Suppressor macrophage (primary cell): ENCODE data around the gene THPO.

ENCODE experiments used
- DNase-seq, 4 experiments: peaks; one replicate each; pipeline ENCODE4 v3.0.0-alpha.2; 2020 to 2022
- total RNA-seq, 17 experiments: gene quantifications; one replicate each; lab custom pipeline; 2026; ENCODE audit warnings: mixed read lengths in 6 of 17, inconsistent platforms in 3 of 17; lab: John Stamatoyannopoulos, UW

The THPO gene
- 0 to 0.77 (median 0) reads per million in 17 experiments for total RNA-seq

- DNase-seq: no peak
Measured at GRCh38 chr3:184377882-184378445, at the start of gene THPO. Gene THPO, minus strand, starts transcription at chr3:184378207. Its CDS starts 1,948 bp downstream, at chr3:184376259.

DNA sequence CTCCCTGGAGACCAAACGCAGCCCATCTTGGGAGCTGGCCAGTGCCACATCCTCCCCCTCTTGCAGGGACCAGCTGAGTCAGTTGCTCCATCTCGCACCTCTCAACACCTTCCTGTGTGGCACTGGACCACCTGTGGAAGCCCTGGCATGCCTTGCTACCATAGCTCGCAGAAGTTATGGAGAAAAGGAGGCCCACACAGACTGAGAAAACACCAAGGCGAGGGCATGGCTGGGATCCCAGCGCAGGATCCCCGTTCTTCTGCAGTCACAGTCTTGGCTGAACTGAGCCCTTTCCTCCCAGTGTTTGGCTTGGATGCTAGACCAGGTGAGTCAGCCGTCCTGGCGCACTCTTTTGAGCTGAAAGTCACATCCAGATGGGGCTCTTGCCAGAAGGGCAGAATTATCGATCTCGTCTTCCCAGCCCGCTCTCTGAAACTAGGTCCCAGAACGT, 48.7 kb upstream of the THPO start:
- no peak for DNase-seq

DNA sequence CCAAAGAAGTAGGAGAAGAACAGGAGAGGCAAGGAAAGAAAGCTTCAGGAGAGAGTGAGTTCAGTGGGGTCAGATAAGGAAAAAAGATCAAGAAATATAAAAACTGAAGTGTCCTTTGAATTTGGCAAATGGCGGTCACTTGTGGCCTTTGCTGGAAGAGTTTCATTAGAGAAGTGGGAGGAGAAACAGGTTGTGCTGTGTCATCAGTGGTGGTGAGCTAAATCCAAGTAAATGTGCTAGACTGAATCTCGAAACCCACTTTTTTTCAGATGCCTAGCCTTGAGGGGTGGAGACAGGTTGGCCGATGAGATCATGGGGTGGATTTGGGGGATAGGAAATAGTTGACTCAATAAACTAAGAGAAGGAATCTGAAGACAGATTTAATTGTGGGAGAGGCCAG, 45.6 kb upstream of the THPO start:
- DNase-seq: peak; percentile 19 to 62 (median 42)

GRCh38 chr3:184419171-184419570, 41.2 kb upstream of the THPO start:
- no peak for DNase-seq

GRCh38 chr3:184417619-184418327, 39.8 kb upstream of the THPO start:
- DNase-seq: peak; percentile 80 to 90 (median 85)

DNA sequence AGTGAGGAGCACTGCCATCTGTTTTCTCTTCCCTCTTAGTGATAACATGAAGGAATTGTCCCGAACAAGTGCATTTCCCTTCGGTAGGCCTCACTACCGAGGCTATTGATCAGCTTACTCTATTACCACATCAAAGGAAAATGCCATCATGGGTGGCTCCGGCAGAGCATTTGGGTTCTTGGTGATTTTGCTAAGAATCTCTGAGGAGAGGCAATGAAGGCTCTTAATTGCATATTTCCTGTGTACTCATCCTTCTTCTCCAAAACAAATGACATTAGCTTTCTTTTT, 37.1 kb upstream of the THPO start:
- DNase-seq: no peak

GRCh38 chr3:184414418-184415202, 36.6 kb upstream of the THPO start:
- DNase-seq: no peak

GRCh38 chr3:184409946-184410500, 32.0 kb upstream of the THPO start:
- DNase-seq: no peak

DNA sequence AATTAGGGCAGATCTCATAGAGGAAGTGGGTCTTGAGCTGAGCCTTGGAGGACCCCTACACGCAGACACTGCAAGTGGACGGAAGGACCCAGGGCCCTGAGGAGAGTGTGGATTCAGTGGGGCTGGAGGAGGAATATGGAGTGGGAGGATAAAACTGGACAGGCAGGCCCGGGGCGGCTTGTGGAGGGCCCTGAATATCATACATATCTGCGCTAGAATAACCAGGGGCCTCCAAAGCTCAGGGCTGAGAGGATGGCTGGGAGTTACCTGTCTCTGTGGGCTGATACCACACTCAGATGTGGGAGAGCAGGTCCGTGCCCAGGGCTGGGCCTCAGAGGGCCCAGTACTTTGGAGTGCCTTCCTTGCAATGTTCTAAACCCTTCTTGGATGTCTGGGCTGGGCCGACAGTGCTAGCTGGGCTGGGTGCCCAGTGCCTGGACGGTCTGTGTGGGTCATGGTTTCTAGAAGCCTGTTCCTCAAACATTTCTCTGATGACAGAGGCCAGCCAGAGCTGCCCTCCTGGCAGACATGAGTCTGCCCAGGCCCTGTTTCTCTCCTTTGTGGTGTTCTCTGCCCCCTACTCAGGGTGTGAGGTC, 31.4 kb upstream of the THPO start:
- DNase-seq: peak in 3 of 4 experiments; percentile 8 to 23 (median 13)

DNA sequence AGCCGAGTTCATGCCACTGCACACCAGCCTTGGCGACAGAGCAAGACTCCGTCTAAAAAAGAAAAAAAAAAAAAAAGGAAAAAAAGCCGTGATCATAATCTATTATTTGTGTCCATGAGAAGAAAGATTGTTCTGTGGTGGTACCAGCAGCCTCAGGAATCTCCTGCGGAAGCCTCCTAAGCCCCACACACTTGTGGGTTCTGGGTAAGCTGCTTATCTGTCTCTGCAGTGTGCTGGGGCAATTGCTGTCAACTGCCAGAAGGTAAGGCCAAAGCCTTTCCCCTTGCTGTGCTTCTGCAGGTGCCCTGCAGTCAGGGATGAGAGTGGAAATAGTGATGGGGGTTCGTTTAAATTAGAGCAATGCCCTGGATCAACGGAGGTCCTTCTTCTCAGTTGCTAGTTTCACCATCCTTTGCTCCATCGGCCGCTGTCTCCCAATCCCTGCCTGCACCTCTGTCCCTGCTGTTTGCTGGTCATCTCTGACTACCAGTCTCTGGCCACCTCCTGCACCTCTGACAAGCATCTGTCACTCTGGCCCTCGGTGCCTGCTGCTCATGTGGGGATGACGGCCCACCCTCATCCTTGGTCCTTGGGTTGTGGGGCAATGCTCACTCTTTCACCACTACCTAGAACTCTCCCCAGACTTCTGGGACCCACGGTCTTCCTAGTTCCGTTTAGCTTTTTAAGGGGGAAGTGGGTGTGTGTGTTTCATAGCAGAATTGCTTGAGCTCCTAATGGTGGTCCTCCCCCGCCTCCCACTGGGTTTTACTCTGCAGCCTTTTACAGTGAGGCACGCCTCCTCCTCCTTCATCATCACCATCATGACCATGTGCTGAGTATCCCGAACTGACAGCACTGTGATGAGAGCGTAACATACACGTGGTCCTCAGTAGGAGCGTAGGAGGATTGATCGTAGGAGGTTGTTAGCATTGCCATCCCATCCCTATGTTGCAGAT, 27.3 kb upstream of the THPO start:
- DNase-seq: peak; percentile 41 to 71 (median 60)

- no peak for DNase-seq
Measured at GRCh38 chr3:184399410-184399809, 21.4 kb upstream of the THPO start.

- no peak for DNase-seq
Measured at GRCh38 chr3:184395320-184395660, 17.3 kb upstream of the THPO start.

GRCh38 chr3:184391266-184391665, 13.3 kb upstream of the THPO start:
- DNase-seq: no peak

GRCh38 chr3:184389935-184390528, 12.0 kb upstream of the THPO start:
- peak in 2 of 4 experiments; percentile 15 to 38 for DNase-seq

DNA sequence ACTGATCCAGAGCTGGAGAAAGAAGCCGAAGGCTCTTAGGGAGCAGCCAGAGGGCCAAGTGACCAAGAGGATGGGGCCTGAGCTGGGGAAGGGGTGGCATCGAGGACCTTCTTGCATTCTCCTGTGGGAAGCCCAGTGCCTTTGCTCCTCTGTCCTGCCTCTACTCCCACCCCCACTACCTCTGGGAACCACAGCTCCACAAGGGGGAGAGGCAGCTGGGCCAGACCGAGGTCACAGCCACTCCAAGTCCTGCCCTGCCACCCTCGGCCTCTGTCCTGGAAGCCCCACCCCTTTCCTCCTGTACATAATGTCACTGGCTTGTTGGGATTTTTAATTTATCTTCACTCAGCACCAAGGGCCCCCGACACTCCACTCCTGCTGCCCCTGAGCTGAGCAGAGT, 11.4 kb upstream of the THPO start:
- no peak for DNase-seq

- no peak for DNase-seq
Measured at GRCh38 chr3:184388936-184389230, 10.9 kb upstream of the THPO start.

- DNase-seq: no peak
Measured at GRCh38 chr3:184388164-184388935, 10.3 kb upstream of the THPO start.

DNA sequence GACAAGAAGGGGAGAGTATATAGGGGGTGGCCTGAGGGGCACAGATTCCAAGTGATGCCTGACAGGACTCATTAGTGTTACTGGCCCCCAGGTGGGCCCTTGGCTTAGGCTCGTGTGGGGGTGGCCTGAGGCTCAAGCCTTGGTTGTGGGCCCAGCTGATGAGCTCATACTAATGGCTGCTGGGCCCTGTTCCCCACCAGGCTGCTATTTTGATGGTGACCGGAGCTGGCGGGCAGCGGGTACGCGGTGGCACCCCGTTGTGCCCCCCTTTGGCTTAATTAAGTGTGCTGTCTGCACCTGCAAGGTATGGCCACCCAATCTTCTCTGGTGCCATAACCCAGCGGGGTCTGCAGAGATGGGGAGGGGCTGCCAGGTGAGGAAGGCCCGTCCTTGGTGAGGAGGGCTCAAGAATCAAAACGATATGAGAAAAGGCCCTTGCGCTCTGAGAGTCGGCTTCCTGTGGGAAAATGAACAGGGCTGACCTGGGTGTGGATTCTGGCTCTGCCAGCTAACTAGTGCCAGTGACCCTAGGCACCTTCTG, 9.2 kb upstream of the THPO start:
- no peak for DNase-seq

DNA sequence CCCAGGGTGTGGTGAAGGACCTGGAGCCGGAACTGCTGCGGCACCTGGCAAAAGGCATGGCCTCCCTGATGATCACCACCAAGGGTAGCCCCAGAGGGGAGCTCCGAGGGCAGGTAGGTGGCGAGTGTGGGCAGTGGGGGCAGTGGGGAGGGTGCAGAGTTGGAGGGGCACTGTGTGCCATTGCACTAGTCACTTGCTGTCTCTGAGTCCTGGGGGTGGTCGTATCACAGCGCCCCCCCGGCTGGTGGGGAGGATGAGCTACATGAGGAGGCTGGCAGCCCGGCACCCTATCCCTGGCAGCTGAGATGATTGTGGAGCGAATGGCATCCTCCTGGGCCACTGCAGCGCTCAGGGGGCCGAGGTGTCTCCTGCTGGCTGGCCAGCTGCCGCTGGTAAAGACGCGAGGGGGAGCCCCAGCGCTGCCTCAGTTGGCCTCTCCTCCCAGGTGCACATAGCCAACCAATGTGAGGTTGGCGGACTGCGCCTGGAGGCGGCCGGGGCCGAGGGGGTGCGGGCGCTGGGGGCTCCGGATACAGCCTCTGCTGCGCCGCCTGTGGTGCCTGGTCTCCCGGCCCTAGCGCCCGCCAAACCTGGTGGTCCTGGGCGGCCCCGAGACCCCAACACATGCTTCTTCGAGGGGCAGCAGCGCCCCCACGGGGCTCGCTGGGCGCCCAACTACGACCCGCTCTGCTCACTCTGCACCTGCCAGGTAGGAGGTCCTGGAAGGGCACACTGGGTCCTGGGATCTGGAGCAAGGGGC, 8.2 kb upstream of the THPO start:
- no peak for DNase-seq
